GM18499 (cell line): ENCODE data around the gene ANXA3.
A peak's percentile ranks its signal among the peaks of the same experiment; 100 is the strongest.
"Not testable (repeated sequence)": the region's sequence is repeated elsewhere in the genome, so short reads cannot be mapped to it uniquely, and the experiment has no call there.

ENCODE experiments used
- ATAC-seq: cut with Tn5 transposase; IDR thresholded peaks from one replicate; pipeline ENCODE4 v1.9.1; 2021; ENCODE audit warnings: moderate number of reproducible peaks; ENCODE audit not compliant: insufficient read depth, unreplicated experiment

ANXA3 gene

DNA sequence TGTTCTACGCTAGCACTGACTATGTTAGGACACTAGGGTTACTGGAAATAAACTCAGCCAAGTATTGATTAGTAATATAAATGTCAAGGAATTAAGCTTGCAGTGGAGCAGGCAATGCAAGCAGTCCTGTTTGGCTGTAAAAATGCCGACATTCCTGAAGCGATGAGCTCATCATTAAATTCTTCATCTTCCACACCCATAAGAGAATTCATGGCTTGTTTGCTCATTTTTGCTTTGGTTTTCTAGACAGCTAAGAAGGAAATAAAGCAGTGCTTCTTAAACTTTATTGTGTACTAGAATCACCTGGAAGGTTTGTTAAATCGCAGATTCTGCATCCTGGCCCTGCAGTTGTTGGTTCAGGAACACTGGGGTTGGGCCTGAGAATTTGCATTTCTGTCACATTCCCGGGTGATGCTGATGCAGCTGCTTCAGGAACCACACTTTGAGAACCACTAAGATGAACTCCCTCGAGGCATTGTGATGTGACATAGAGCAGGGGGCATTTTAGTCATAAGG is 17.8 kb downstream of the ANXA3 start:
- ATAC-seq, result no peak

DNA sequence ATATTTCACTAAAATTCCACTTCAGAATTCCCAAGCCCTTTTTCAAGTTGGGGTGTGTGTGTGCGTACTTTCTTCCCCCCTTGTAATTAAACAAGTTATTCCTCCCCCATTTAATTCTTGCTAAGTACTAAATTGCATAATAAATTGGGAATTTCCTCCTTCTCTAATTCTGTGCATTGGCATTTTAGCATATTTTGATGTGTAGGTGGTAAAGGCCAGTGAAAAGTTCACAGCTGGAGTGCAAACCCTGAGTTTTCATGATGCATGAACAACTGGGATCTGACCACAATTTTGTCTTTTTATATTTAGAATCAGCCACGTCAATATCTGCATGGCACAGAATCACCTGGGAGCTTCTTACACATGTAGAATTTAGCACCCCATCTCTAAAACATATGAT is 18.5 kb downstream of the ANXA3 start:
- ATAC-seq, result no peak

DNA sequence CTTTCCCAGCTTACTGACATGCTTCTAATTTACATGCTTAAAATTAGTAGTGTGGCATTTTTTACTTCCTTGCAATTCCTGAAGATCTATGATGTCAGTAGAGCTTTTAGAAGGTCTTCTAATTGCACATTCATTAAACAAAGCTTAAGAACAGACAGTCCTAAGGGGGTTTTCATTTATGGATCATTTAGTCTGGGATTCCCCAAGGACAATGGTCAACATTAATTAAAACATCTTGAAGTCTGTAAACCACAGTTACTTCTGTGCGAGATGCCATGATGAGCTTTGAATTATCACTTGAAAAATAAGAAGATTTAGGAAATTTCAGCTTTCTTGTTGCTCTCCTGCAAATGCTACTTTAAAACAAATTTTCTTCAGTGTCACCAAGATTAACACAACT is 20.2 kb downstream of the ANXA3 start:
- ATAC-seq, result no peak

DNA sequence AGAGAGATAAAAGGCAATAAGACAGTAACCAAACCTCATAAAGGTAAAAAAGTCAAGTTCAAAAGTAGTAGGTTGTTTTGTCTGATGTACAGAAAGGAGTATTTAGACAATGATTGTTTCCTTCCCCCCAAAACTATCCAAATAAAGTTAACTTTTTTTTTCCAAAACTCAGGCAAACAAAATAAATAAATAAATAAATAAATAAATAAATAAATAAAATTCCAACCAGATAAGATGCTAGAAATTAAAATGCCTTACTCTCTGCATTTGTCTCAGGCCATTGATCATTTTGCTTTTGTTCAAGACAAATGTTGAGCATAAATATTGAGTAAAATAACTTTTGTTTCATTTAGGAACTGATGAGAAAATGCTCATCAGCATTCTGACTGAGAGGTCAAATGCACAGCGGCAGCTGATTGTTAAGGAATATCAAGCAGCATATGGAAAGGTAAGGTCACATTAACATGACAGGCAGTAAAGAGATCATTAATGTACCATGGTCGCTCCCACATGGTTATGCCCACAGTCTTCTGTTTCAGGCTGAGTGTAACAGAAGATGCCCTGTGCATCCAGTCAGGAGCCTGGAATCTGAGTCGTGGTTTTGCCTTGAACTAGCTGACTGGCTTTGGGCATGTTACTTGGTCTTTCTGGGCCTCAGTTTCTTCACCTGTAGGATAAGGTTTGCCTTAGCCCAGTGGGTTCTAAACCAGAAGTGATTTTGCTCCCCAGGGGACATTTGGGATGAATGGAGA is 27.3 kb downstream of the ANXA3 start:
- no peak for ATAC-seq

DNA sequence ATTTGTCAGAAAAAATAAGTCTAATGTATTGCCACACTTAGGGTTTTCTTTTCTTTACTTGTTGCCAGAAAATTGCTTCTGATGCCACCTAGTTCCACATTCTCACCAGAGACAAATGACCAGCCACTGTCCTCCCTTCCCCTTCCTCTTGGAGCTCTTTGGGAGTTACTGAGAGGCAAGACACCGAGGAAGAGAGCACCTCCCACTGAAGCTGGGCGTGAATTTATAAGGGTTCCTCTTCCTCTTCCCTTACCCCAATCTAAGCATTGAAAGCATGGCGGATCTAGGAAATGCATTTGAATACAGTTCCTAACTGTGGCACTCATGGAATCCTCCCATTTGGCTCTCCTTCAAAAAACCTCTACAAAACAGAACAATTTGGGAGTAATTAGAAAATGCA is 30.0 kb downstream of the ANXA3 start:
- no peak for ATAC-seq

DNA sequence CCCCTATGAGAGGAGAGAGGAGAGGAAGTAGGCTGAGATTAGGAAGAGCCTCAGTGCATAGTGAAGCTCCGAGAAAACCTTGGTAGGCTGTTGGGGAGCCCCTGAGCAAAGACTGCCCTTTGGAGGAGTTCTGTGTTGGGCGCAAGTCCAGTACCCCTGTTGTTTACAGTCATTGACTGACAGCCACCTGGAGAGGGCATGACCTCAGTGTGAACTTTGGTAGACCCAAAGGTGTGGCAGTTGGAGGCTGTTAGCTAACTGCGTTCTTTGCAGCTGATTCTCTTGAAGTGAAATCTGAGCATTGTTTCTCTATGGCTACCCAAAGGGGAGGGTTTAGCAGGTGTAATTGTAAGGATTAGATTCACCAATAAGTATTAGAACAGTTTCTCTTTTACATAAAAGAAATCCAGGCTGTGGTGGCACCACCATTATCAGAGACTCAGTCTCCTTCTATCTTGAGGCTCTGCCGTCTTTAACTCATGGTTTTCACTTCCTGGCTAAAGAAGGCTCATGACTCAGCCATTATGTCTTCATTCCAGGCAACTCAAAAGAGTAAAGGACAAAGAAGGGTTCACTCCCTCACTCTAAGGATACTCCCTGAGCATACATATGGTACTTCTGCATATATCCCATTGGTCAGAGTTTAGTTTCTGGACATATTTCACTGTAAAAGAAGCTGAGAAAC is 33.4 kb downstream of the ANXA3 start:
- no peak for ATAC-seq

DNA sequence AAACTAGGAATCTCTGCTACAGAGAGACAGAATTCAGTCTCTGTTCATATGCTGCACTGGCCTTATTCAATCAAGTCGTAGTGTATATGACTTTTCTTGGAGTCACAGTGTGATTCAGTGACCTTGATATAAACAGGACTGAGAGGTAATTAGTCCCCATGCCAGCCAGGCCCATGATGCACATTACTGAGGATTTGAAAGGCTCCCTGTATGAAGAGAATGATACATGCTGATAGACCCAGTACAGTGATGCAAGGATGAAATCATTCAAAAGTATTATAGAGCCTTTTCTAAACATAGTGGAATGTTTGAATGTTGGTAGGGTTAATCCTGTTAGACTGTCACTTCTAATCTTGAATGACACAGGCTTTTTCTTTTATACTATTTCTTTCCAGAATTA is 34.1 kb downstream of the ANXA3 start:
- ATAC-seq, result no peak

DNA sequence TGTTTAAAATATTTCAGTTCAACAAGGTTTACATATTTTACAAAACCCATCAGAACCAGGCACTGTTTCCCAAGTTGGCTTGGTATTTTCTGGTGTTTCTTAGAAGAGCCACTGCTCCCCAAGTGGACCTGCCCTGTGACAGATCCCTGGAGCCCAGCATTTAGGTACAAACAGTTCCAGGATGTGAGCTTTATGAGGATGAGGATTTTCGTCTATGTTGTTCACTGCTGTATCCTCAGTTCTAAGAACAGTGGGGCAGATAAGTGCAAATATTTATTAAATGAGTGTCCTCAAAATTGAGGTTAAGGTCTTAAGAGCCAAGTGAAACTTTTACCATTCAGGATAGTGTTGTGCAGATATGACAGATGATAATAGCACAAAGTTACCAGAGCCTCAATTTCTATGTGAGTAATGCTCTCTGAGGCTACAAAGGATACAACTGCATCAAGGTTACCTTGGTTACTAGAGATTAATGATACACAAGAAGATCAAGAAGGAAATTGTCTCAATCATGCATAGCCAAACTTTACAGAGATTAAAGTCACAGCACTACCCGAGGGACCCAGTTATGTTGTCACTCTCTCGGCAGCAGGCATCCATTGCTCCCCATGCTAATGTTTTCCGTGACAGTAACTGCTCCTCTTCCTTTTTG is 37.5 kb downstream of the ANXA3 start:
- no peak for ATAC-seq

DNA sequence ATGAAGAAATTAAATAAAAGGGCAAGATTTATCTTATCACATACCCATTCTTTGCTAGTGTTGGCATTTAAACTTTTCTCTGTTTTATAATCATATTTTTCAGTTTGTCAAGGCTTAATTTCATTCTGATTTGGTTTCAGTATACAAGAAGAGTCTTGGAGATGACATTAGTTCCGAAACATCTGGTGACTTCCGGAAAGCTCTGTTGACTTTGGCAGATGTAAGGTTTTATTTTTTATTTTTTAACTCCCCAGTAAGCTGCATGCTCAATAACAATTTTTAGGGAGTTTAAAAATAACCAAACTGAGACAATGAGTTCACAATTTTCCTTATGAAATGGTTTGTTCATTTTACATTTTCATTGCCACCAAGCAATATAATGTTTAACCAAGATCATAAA is 39.8 kb downstream of the ANXA3 start:
- ATAC-seq, result no peak

DNA sequence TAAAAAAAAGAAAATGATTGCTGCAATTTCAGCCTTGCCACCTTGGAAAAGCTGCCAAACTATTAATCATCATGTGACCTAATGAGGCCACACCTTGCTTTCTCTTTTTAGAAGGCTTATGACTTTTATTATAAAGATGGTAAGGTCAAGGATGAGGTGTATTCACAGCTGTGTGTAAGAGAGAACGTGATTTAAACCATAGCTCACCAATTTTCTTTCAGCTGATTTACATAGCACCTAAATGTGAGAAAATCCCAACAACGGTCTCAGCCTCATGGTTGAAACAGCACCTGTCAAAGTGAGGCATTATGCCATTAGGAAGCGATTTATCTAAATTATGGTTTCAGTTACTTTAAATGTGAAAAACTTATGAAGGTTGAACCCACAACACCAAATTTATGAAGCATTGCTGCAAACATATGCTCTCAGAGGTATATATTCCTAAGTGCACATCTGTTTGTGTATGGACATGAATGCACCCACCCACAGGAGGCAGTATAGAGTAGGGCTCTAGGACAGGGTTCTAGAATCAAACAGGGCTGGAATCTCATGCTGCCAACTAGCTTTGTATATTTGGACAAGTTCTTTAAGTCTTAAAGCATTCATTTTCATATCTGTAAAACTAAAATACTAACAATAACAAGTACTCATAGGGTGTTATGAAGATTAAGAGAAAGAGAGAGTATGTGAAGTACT is 40.7 kb downstream of the ANXA3 start:
- ATAC-seq, result no peak

DNA sequence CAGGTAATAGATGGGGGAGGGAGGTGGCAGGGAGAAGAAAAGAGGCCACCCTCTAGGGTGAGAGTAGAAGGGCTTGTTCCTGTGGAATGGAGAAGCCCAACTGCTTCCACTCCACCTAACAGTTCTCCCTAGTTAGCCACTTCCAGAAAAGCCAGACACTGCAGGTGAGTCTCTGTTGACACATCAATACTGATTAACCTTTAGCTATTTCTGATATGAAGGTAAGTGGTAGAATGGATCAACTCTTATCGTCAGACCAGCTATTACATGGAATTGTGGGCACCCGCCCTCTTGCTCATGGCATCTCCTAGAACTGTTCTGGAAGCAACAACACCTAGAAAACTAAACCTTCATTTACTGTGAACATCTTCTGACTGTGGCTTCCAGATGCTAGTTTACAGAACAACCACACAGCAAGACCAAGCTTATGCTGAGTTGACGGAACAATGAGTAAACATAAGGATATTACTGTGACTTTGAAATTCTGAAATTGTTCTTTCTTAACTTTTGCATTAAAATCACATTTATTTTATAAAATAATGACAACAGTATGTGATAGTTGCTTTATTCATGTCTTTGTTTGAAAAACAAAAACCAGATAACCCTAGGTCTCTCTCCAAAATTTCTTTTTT is 44.7 kb downstream of the ANXA3 start:
- ATAC-seq, result no peak

DNA sequence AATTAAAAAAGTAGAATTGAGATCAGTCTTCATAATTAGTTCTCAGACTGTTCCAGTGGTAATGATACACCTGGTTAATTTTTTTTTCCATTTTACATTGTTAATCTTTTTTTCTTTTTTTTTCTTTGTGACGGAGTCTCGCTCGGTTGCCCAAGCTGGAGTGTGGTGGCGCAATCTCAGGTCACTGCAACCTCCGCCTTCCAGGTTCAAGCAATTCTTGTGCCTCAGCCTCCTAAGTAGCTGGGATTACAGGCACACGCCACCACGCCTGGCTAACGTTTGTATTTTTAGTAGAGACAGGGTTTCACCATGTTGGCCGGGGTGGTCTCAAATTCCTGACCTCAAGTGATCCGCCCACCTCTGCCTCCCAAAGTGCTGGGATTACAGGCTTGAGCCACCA is 46.9 kb downstream of the ANXA3 start:
- not testable (repeated sequence) for ATAC-seq

DNA sequence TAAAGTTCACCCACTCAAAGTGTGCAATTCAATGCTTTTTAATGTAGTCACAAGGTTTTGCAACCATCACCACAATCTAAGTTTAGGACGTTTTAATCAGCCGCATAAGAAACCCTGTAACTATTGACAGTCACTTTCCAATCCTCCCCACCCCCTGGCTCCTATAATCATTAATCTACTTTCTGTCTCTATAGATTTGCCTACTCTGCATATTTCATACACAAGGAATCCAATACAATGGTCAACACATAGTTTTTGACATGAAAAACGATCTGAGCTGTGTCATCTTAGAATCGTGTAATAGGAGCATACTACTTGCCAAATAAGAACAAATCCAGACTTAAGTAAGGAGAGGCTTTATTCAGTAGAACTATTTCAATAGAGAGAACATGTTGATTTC is 47.6 kb downstream of the ANXA3 start:
- ATAC-seq, result no peak

DNA sequence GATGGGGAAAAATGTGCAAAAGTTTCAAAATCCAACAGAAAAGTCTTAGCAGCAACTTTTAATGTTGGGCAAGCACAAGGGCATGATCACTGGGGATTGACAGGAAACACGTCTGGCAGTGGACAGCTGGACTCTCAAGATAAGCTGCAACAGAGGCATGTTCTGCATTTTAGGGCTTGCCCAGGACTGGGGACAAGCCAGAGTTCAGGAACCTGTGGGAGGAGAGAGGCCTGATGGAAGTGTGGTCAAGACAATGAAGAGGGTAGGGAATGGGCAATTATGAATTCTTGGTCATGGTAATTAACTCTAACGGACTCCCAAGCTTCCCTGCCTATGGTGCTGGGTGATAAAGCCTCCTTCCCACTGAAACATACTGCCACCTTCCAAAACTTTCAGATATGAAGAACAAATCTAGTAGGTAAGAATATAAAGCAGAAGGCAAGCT is 48.4 kb downstream of the ANXA3 start:
- no peak for ATAC-seq

DNA sequence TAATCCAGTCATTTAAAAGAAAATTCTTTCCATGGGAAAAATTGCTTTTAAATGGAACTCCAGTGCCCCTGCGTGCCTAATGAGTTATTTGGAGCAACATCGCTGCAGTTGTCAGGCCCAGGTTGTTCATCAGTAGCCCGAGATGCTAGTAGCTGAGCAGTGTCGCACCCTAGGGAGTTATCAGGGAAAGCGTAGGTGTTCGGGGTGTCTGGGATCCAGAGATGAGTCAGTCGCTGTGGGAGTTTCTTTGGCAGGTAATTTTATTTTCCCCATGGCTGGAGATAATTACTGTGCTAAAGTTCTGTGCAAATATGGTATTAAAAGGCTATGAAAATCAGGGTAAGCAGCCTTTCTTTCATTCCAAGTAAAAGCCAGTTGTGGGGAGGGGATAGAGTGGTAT is 49.4 kb downstream of the ANXA3 start:
- peak; percentile 68 for ATAC-seq

DNA sequence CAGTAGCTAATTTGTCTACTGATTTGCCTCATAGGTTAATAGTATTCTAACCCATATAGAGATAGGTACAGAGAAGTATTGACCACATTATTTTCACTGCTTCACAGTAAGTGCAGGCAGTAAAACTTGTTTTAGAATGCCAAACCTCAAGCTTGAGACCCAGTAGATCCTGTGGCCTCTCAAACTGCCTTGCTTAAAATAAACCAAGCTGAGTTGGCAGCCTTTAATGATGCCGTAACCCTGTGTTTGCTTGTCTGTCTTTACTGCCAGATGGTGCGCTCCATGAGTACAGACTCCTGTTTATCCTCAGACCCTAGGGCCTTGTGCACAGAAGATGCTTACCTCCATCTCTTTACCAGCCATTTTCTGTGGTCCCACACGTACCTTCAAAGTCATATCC is 50.8 kb downstream of the ANXA3 start:
- no peak for ATAC-seq

DNA sequence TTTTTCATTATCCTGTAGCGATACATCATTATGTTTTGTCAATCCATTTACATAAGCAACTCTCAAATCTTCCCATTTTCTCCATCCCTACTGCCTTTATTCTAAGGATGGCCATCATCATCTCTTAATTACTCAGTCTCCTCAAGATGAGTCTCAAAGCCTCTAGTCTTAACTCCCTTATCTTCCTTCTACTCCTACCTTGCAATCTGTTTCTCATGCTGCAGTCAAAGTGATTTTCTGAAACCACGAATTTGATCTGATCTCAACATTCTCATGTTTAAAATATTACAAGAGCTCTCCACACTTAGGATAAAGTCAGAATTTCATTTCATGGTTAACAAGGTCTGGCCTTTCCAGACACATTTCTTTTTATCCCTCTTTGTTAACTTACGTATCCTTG is 51.8 kb downstream of the ANXA3 start:
- no peak for ATAC-seq

DNA sequence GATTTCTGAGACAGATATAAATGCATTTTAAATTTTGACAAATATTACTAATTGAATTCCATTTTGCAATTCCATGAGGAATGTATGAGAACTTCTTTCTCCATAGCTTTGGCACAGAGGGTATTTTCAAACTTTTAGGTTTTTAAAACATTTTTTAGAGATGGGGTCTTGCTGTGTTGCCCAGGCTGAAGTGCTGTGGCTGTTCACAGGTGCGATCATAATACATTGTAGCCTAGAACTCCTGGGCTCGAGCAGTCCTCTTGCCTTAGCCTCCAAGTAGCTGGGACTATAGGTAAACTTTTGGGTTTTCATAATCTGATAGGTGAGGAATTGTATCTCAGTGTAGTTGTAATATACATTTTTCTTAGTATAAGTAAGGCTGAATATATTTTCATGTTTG is 53.4 kb downstream of the ANXA3 start:
- no peak for ATAC-seq

DNA sequence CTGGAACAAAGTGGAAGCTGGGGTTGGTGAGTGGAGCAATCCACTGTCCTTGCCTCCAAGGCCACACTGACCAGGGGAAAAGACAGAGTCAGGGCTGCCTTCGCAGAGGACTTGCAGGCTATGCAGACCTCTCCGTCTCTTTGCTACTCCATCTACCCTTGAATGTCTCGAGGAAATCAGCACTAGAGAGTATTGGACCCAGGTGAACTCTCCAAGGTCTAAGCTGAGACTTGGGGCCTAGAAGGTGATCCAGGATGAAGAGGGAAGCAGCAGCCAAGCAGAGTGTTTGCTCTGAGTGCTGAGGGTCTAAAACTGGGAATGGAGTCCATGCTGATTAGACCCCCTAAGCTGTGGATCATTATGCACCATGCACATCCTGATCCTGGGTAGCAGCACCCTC is 54.5 kb downstream of the ANXA3 start:
- ATAC-seq, result no peak

DNA sequence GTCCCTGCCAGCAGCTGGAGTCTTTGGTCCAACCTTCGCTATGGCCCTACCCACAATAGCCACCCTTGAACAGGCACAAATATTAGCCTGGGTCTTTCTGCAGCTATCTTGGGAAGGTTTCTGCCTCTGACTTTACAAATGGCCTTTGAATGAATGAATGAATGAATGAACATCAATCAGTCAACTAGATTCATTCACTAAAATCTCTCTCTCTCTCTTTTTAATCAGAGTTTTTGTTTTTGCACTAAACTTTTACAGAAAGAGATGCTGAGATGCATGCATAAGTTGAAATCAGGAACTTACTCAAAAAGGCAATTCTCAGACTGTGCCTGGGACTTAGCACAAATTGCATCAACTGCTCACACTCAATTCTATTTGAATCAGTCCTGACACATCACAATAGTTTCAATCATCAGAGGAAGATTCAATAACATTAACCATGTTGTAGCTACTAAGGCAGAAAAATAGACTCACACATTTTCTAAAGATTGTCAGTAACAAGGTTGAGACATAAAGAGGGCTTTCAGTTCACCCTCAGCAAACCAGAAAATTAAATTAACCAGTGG is 55.0 kb downstream of the ANXA3 start:
- ATAC-seq, result no peak
